ENCODE data around the gene EFNB1.

GRCh38 chrX:68883800-68884199 lies 55.0 kb downstream of the EFNB1 start:
- no peak for TF ChIP-seq EP300 (IDR thresholded peaks at IDR 0.05; ENCODE audit: low read depth)
- TF ChIP-seq CTCF (IDR thresholded peaks at IDR 0.05) = no peak
